GM23248 (cell line): ENCODE measurements around the gene DIP2C.

Experiments
- EZH2 ChIP-seq: fragments of 200-600 bp; sonication (generic); IDR thresholded peaks from 2 replicates; pipeline ENCODE4 v1.6.1; 2018; ENCODE audit warnings: antibody characterized with exemption, mild to moderate bottlenecking; ENCODE audit not compliant: insufficient read depth, poor library complexity, severe bottlenecking
- EZH2phosphoT487 ChIP-seq: fragments of 200-600 bp; sonication (generic); IDR thresholded peaks from 2 replicates; pipeline ENCODE4 v1.6.1; 2018; ENCODE audit warnings: antibody characterized with exemption, moderate library complexity, mild to moderate bottlenecking, low read depth; ENCODE audit not compliant: insufficient read depth

GRCh38 chr10:378930-379704 is 310.4 kb downstream of the DIP2C start:
- TF ChIP-seq EZH2 (no peak), EZH2phosphoT487 (no peak)
